ENCODE data around the gene SLC34A2. TPM values are rescaled to one million over a fixed set of nuclear protein-coding genes. Genes with fewer than 3 reads are reported as not detected.
"Not testable (repeated sequence)": the region's sequence is repeated elsewhere in the genome, so short reads cannot be mapped to it uniquely, and the experiment has no call there.

The SLC34A2 gene
- 0.60 and 1.0 TPM in 2 replicates for total RNA-seq
- polyA plus RNA-seq, result 1.7 and 1.8 TPM in 2 replicates

- Histone ChIP-seq H3K4me1 (ENCODE audit: low read depth) (peaks cover 16% of the 10 kb centered on the region), H3K27me3 (peaks cover 34% of the 10 kb centered on the region), H3K9me3 (ENCODE audit: low read depth) (no peaks in the 10 kb centered on the region), H3K27ac (no peak within 1 kb of the TSS), H3K36me3 (no peaks in the 10 kb centered on the region), H3K4me3 (peak within 1 kb of the TSS; percentile 20)
- DNase-seq (ENCODE audit: low read depth in 1 of 2, low spot score in 1 of 2), result peak; percentile 28 to 52
- TF ChIP-seq CTCF (IDR thresholded peaks at IDR 0.05; ENCODE audit: low read depth, low read length), result no peak
These were observed at the start of gene SLC34A2 for GRCh38 chr4:25654971-25655963. SLC34A2 (plus strand) TSS chr4:25655851; CDS start chr4:25662501, 6,650 bp downstream.

GRCh38 chr4:25608644-25609043, 47.0 kb upstream of the SLC34A2 start:
- Histone ChIP-seq H3K9me3 (ENCODE audit: low read depth) (no peaks in the 10 kb centered on the region), H3K27ac (no peak overlapping the region), H3K27me3 (no peaks in the 10 kb centered on the region), H3K36me3 (no peaks in the 10 kb centered on the region), H3K4me1 (ENCODE audit: low read depth) (no peaks in the 10 kb centered on the region), H3K4me3 (no peak overlapping the region)
- TF ChIP-seq CTCF (IDR thresholded peaks at IDR 0.05; ENCODE audit: low read depth, low read length), result no peak
- no peak for DNase-seq (ENCODE audit: low read depth in 1 of 2, low spot score in 1 of 2)

DNA sequence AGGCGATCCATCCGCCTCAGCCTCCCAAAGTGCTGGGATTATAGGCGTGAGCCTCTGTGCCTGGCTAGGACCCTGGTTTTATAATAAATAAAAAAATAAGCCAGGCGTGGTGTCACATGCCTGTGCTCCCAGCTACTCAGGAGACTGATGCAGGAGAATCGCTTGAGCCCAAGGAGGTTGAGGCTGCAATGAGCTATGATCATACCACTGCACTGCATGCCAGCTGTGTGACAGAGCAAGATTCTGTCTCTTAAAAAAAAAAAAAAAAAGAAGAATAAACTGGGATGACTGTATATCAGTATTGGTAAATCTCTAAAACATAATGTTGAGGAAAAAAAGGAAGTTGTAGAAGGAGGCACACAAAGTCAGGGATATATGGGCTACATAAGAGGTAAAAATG, 45.7 kb upstream of the SLC34A2 start:
- DNase-seq (ENCODE audit: low read depth in 1 of 2, low spot score in 1 of 2), result no peak
- no peak for TF ChIP-seq CTCF (IDR thresholded peaks at IDR 0.05; ENCODE audit: low read depth, low read length)
- no peaks in the 10 kb centered on the region for H3K27me3 ChIP-seq
- H3K36me3 ChIP-seq, result no peaks in the 10 kb centered on the region
- no peaks in the 10 kb centered on the region for H3K9me3 ChIP-seq (ENCODE audit: low read depth)
- H3K4me3 ChIP-seq, result no peak overlapping the region
- H3K27ac ChIP-seq, result no peak overlapping the region
- no peaks in the 10 kb centered on the region for H3K4me1 ChIP-seq (ENCODE audit: low read depth)

GRCh38 chr4:25613613-25614012, 42.0 kb upstream of the SLC34A2 start:
- not testable (repeated sequence) for H3K9me3 ChIP-seq (ENCODE audit: low read depth); H3K4me1 ChIP-seq (ENCODE audit: low read depth); H3K4me3 ChIP-seq; H3K27me3 ChIP-seq; H3K27ac ChIP-seq; H3K36me3 ChIP-seq; DNase-seq (ENCODE audit: low read depth in 1 of 2, low spot score in 1 of 2)

DNA sequence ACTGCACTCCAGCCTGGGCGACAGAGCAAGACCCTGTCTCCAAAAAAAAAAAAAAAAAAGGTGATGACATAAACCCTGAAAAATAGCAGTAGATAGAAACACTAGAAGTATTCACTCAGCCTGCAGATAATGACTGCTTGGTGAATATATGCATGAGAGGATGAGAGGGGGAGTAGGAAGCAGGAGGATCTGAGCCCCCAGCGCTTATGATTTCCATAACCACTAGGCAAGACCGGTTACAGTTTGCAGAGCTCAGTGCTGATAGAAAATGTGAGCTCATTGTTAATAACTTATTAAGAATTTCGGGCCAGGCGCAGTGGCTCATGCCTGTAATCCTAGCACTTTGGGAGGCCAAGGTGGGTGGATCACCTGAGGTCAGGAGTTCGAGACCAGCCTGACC, 40.8 kb upstream of the SLC34A2 start:
- no peak for DNase-seq (ENCODE audit: low read depth in 1 of 2, low spot score in 1 of 2)
- H3K36me3 ChIP-seq, result no peaks in the 10 kb centered on the region
- no peak overlapping the region for H3K4me3 ChIP-seq
- H3K27me3 ChIP-seq, result no peaks in the 10 kb centered on the region
- TF ChIP-seq CTCF (IDR thresholded peaks at IDR 0.05; ENCODE audit: low read depth, low read length), result no peak
- H3K9me3 ChIP-seq (ENCODE audit: low read depth), result no peaks in the 10 kb centered on the region
- H3K4me1 ChIP-seq (ENCODE audit: low read depth), result no peaks in the 10 kb centered on the region
- no peak overlapping the region for H3K27ac ChIP-seq

Data from cardiac muscle cell (in vitro differentiated cells and primary cell).